ENCODE measurements around the gene TLCD1.

DNA sequence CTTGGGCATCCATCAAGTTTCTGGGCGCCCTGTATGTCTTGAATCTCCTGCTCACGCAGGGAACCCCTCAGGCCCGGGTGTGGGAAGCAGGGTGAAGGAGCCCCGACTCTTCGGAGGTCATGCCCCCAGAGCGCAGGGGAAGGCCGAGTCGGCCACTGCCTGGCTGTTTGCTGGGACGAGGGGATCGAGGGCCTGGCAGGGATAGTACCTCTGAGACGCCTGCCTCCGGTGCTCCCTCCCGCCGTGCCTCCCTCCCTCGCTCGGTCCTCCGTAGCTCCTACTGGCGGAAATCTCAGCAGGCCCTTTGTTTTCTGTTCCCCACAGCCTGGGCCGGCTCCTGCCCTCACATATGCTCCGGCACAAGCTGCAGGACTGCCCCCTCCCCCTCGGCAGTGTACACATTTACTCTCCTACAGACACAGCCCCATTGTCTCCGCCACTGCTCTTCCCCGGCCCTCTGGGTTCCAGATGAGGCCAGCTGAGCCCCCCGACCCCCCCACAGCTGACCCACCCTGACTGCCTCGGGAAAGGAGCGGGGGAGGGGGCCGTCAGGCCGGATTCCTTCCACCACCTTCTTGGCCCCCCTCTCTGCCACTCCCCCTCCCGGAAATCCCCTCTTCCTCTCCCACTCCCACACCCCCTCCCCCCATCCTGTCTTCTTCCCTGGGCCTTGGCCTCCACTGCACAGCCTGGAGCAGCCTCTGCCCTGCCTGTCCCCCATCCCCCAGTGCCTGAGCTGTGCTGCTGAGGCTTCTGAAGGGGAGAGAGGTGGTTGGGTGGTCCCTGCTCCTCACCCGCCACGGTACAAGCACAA is 19.1 kb upstream of the TLCD1 start:
- TF ChIP-seq, protein P1, sequence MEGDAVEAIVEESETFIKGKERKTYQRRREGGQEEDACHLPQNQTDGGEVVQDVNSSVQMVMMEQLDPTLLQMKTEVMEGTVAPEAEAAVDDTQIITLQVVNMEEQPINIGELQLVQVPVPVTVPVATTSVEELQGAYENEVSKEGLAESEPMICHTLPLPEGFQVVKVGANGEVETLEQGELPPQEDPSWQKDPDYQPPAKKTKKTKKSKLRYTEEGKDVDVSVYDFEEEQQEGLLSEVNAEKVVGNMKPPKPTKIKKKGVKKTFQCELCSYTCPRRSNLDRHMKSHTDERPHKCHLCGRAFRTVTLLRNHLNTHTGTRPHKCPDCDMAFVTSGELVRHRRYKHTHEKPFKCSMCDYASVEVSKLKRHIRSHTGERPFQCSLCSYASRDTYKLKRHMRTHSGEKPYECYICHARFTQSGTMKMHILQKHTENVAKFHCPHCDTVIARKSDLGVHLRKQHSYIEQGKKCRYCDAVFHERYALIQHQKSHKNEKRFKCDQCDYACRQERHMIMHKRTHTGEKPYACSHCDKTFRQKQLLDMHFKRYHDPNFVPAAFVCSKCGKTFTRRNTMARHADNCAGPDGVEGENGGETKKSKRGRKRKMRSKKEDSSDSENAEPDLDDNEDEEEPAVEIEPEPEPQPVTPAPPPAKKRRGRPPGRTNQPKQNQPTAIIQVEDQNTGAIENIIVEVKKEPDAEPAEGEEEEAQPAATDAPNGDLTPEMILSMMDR (conservative IDR thresholded peaks at IDR 0.05; ENCODE audit: low read depth, low read length) = no peak
- TF ChIP-seq EZH2 (IDR thresholded peaks at IDR 0.05; ENCODE audit: low read length, unreplicated experiment) = no peak

Measured in PC-3 (cell line).